WERI-Rb-1 (cell line): Measurements from ENCODE around the gene WWTR1.

Experiments used
- DNase-seq: peaks from one replicate; pipeline ENCODE4 v3.0.0-alpha.2; 2020
- H3K27ac ChIP-seq: fragments of 250-450 bp; sonication (Bioruptor Pico); 2 replicates; pipeline ENCODE4 v1.5.1; 2020; ENCODE audit warnings: mild to moderate bottlenecking, moderate library complexity
- H3K27me3 ChIP-seq: fragments of 250-450 bp; sonication (Bioruptor Pico); 2 replicates; pipeline ENCODE4 v1.5.1; 2021; ENCODE audit warnings: mild to moderate bottlenecking, low read depth, moderate library complexity; ENCODE audit not compliant: insufficient read depth, severe bottlenecking
- H3K36me3 ChIP-seq: fragments of 250-450 bp; sonication (Bioruptor Pico); 2 replicates; pipeline ENCODE4 v1.5.1; 2020; ENCODE audit warnings: mild to moderate bottlenecking, moderate library complexity
- H3K4me3 ChIP-seq: 2 replicates; pipeline ENCODE4 v1.5.1; 2011; ENCODE audit warnings: low read depth, mild to moderate bottlenecking, control low read depth, low read length
- H3K9me3 ChIP-seq: fragments of 250-450 bp; sonication (Bioruptor Pico); 2 replicates; pipeline ENCODE4 v1.5.1; 2021; ENCODE audit warnings: mild to moderate bottlenecking, moderate library complexity; ENCODE audit not compliant: severe bottlenecking
- CTCF ChIP-seq: IDR thresholded peaks from 2 replicates; pipeline ENCODE4 v1.5.1; 2011; ENCODE audit warnings: low read depth, mild to moderate bottlenecking, control low read depth, inconsistent platforms, low read length

WWTR1 gene

GRCh38 chr3:149519912-149520311 lies 137.9 kb downstream of the WWTR1 start:
- no peak for TF ChIP-seq CTCF
- Histone ChIP-seq H3K27me3 (no peaks in the 10 kb centered on the region), H3K36me3 (no peaks in the 10 kb centered on the region), H3K9me3 (no peaks in the 10 kb centered on the region), H3K4me3 (no peak overlapping the region), H3K27ac (no peak overlapping the region)
- no peak for DNase-seq

- no peak overlapping the region for H3K27ac ChIP-seq
- no peaks in the 10 kb centered on the region for H3K36me3 ChIP-seq
- no peak overlapping the region for H3K4me3 ChIP-seq
- DNase-seq: no peak
- TF ChIP-seq CTCF: no peak
- no peaks in the 10 kb centered on the region for H3K9me3 ChIP-seq
- no peaks in the 10 kb centered on the region for H3K27me3 ChIP-seq
Measured at GRCh38 chr3:149516920-149517319, 140.9 kb downstream of the WWTR1 start.

- H3K9me3 ChIP-seq: no peaks in the 10 kb centered on the region
- no peak for TF ChIP-seq CTCF
- no peak overlapping the region for H3K27ac ChIP-seq
- H3K4me3 ChIP-seq: no peak overlapping the region
- no peak for DNase-seq
- no peaks in the 10 kb centered on the region for H3K27me3 ChIP-seq
- no peaks in the 10 kb centered on the region for H3K36me3 ChIP-seq
Measured at GRCh38 chr3:149515249-149515648, 142.6 kb downstream of the WWTR1 start.

- Histone ChIP-seq H3K27ac (no peak overlapping the region), H3K4me3 (no peak overlapping the region), H3K9me3 (no peaks in the 10 kb centered on the region), H3K27me3 (no peaks in the 10 kb centered on the region), H3K36me3 (no peaks in the 10 kb centered on the region)
- TF ChIP-seq CTCF: no peak
- DNase-seq: no peak
Measured at GRCh38 chr3:149514471-149514870, 143.4 kb downstream of the WWTR1 start.

- Histone ChIP-seq H3K4me3 (peak overlapping the region; percentile 26; the same call in 1 of the 2 replicates), H3K27me3 (no peaks in the 10 kb centered on the region), H3K27ac (no peak overlapping the region), H3K36me3 (no peaks in the 10 kb centered on the region), H3K9me3 (no peaks in the 10 kb centered on the region)
- peak; percentile 74 for TF ChIP-seq CTCF
- DNase-seq: peak; percentile 79
Measured at GRCh38 chr3:149512073-149512782, 145.6 kb downstream of the WWTR1 start.
